Left ventricle myocardium inferior (tissue), 1 donor: ENCODE results near the gene TOX3. TPM values are rescaled to one million over a fixed set of nuclear protein-coding genes. Genes with fewer than 3 reads are reported as not detected.

Source experiments
- DNase-seq: peaks from one replicate; pipeline ENCODE4 v3.0.0-alpha.2; 2020
- H3K27ac ChIP-seq: fragments of 200-600 bp; replicated peaks from 2 replicates; pipeline ENCODE4 v1.8.0; 2021
- H3K27me3 ChIP-seq: fragments of 200-600 bp; 2 replicates; pipeline ENCODE4 v1.8.0; 2021; ENCODE audit warnings: low read depth
- H3K36me3 ChIP-seq: fragments of 200-600 bp; 2 replicates; pipeline ENCODE4 v1.8.0; 2021
- H3K4me1 ChIP-seq: fragments of 200-600 bp; 2 replicates; pipeline ENCODE4 v1.8.0; 2021
- H3K4me3 ChIP-seq: fragments of 200-600 bp; 2 replicates; pipeline ENCODE4 v1.8.0; 2021; ENCODE audit warnings: mild to moderate bottlenecking, moderate library complexity
- H3K9me3 ChIP-seq: fragments of 200-600 bp; replicated peaks from 2 replicates; pipeline ENCODE4 v1.8.0; 2021
- CTCF ChIP-seq: fragments of 200-600 bp; IDR thresholded peaks from 2 replicates; pipeline ENCODE4 v1.8.0; 2021; ENCODE audit warnings: antibody characterized with exemption, mild to moderate bottlenecking, borderline replicate concordance
- intact Hi-C: fragments of 100-400 bp; cut with micrococcal nuclease; formaldehyde crosslinking; loops from one replicate; pipeline ENCODE4 v1.11.0; 2022
- total RNA-seq: library from RNA; stranded (reverse); fragmentation: NEBNext Ultra II Directional; extraction: Animal tissue kit (Norgen Biotek cat#: 25700); gene quantifications from one replicate; pipeline ENCODE4 v1.2.1, GENCODE V29; 2021
- donor health status: DM: no; HTN: yes; CAD: no; lungs with severe emphysema.

TOX3 gene
- total RNA-seq, 1 donor from 2014 or later: not detected

GRCh38 chr16:52489894-52490293, 57.0 kb downstream of the TOX3 start:
- Histone ChIP-seq H3K36me3 (no peaks in the 10 kb centered on the region), H3K4me3 (no peak overlapping the region), H3K27ac (no peak overlapping the region), H3K27me3 (no peaks in the 10 kb centered on the region), H3K9me3 (no peaks in the 10 kb centered on the region), H3K4me1 (no peaks in the 10 kb centered on the region)
- DNase-seq: no peak
- no peak for TF ChIP-seq CTCF
- intact Hi-C loops: no loop called here

DNA sequence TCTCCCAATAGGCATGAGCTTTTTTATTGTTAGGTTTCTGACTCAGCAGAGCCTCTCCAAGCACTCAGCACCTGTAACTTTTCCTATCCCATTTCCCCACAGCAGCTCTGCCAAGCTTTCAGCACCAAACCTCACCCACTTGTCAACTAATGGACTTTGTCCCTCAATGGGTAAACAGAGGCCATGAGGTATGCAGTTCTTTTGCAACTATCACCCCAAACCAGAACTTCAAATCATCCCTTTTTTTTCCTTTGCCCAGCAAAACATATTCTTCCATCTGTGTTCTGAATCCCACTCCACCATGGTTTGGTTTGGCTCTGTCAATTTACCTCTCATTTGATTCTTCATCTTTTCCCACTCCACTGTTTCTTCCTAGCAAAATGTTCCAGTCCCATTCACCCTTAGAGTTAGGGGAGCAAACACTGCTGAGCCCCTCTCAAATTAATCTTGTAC, 58.1 kb downstream of the TOX3 start:
- Histone ChIP-seq H3K27me3 (no peaks in the 10 kb centered on the region), H3K36me3 (no peaks in the 10 kb centered on the region), H3K9me3 (no peaks in the 10 kb centered on the region), H3K4me1 (no peaks in the 10 kb centered on the region), H3K4me3 (no peak overlapping the region), H3K27ac (no peak overlapping the region)
- DNase-seq: no peak
- intact Hi-C loops: no loop called here
- TF ChIP-seq CTCF: no peak

- H3K9me3 ChIP-seq: no peaks in the 10 kb centered on the region
- no peak for DNase-seq
- intact Hi-C loops: no loop called here
Observed at GRCh38 chr16:52487849-52488457, 59.0 kb downstream of the TOX3 start.

DNA sequence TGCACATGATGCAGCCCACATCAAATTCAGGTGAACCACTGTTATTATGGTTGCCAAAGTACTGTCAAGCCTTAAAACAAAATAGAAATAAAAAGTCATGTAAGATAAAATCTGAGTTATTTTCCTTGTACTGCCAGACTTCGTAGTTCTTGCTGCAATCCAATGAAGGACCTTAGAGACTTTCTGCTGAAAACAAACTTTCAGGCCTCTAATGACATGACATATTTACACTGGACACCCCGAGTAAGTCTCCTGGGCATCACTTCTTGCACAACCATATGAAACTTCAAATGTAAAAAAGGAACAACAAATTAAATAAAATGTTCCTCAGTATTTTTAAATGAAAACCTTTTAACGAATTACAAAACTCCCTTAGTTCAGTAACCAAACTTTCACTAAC, 66.7 kb downstream of the TOX3 start:
- intact Hi-C loops: no loop called here

More at GRCh38 chr16:52487849-52488457, 59.0 kb downstream of the TOX3 start:
- Histone ChIP-seq H3K27ac (no peak overlapping the region), H3K4me3 (no peak overlapping the region), H3K36me3 (no peaks in the 10 kb centered on the region), H3K4me1 (no peaks in the 10 kb centered on the region), H3K27me3 (no peaks in the 10 kb centered on the region)
- no peak for TF ChIP-seq CTCF

DNA sequence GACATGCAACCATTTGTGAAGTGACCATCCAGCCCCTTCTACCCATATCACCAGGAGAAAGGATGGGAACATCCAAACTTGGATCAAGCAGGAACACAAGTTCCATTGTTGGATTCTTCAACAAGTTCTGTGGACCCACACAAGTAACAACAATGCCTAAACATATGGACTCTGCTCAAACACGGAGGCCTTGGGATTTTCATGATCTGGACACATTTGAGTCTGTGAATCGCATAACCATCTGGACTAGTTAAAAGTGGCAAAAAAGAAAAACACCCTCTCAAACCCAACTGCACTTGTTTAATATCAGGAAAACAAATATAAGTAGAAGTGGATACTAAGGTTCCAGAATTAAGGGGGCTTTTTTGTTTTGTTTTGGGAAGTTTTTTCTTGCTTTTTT, 70.8 kb downstream of the TOX3 start:
- H3K9me3 ChIP-seq: no peaks in the 10 kb centered on the region
- no peak for DNase-seq
- no peaks in the 10 kb centered on the region for H3K4me1 ChIP-seq

More for the DNA sequence above, 66.7 kb downstream of the TOX3 start:
- H3K4me3 ChIP-seq: no peak overlapping the region
- H3K27me3 ChIP-seq: no peaks in the 10 kb centered on the region
- no peaks in the 10 kb centered on the region for H3K36me3 ChIP-seq
- no peak for TF ChIP-seq CTCF
- no peak overlapping the region for H3K27ac ChIP-seq
- no peaks in the 10 kb centered on the region for H3K9me3 ChIP-seq
- no peaks in the 10 kb centered on the region for H3K4me1 ChIP-seq
- no peak for DNase-seq

More for the DNA sequence above, 70.8 kb downstream of the TOX3 start:
- intact Hi-C loops: no loop called here
- H3K27ac ChIP-seq: no peak overlapping the region
- no peaks in the 10 kb centered on the region for H3K36me3 ChIP-seq
- no peaks in the 10 kb centered on the region for H3K27me3 ChIP-seq
- H3K4me3 ChIP-seq: no peak overlapping the region
- TF ChIP-seq CTCF: no peak
